GM21447 (cell line): ENCODE data around the gene LRCOL1.

Source experiments
- ATAC-seq: cut with Tn5 transposase; IDR thresholded peaks from one replicate; pipeline ENCODE4 v1.9.1; 2021; ENCODE audit not compliant: unreplicated experiment

The LRCOL1 gene

DNA sequence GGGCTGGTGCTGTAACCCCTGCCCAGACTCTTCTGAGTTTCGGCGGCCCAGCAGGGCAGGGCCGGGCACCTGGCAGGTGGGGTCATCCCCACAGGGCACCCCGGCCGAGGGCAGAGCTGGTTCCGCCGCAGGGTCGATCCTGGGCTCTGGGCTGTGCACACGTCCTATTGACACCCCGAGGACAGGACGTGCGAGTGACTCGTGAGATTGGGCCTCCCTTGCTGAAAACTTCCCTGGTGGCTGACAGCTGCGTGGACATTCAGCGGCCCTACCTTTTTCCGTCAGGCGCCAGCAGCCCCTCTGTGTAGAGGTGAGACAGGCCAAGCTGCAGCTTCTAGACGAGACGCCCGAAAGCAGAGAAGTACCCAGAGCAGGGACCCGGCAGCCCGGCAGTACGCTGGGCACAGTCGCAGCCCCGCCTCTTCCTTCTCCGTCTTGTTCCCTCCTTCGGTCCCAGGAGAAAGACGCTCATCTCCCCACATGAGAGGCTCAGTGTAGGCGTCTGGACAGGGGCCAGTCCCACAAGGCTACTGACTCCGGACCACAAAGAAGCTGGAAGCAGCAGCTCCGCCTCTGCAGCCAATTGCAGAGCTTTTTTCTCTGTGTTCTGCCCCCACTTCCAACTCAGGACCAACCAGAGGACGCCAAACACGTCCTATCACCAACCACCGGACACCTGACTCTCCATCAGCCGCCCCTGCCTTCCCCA is at the start of gene LRCOL1:
LRCOL1 (minus strand) TSS at position 532 of the 709 bp plus-strand sequence. CDS start 4,331 bp downstream, outside the sequence.
- no peak for ATAC-seq

DNA sequence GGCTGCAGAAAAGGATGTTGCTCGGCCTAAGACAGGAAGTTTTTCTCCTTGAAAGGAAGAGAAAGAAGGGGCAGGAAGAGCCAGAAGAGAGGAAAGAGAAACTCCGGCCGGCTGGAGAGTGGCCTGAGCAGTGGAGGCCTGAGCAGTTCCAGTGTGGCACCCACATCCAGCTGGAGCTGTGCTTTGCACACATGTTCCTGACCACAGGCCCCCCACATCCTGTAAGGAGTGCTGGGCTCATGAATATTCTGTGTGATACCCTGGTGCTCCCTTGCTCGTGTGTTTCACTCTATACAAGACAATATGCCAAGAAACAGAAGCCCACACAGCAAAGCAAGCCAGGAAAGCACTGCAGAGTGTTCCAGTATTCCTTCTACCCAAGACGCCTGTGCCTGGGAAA is 49.7 kb upstream of the LRCOL1 start:
- no peak for ATAC-seq

DNA sequence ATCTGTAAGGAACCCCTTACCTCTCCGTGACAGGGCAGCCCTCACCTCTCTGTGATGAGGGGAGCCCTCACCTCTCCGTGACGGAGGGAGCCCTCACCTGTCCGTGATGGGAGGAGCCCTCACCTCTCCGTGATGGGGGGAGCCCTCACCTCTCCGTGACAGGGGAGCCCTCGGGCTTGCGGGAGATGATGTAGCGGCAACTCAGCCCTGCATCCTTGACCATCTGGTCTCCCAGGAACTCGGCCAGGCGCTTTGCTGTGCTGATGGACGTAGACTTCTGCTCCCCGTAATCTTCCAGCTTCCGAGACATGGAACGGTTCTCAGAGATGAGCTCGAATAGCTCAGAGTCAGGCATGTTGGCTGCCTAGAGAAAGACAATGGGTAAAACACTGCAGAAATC is 48.8 kb upstream of the LRCOL1 start:
- ATAC-seq: no peak

DNA sequence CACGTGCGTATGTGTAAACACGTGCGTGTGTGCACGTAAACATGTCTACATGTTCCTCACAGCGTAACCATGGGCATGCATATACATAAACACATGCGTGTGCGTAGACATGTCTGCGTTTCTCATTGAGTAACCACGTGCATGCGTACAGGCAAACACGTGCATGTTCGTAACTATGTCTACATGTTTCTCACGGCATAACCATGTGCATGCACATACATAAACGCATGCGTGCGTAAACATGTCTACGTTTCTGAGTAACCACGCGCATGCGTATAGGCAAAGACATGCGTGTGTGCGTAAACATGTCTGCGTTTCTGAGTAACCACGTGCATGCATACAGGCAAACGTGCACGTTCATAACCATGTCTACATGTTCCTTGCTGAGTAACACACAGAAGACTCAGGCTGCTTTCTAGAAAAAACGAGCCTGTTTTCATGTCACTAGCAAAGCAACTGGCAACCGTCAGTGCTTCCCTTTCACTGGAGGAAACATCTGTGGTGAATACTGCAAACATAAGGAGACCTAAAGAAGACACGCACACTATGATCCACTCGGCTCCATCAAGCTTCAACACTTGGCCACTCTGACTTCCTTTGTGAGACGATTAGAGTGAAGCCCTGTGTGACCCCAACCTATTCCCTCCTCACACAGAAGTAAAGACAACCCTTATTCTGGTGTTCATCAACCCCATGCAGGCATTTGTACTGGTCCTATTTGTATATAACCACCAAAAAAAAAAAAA is 47.9 kb upstream of the LRCOL1 start:
- ATAC-seq: no peak

DNA sequence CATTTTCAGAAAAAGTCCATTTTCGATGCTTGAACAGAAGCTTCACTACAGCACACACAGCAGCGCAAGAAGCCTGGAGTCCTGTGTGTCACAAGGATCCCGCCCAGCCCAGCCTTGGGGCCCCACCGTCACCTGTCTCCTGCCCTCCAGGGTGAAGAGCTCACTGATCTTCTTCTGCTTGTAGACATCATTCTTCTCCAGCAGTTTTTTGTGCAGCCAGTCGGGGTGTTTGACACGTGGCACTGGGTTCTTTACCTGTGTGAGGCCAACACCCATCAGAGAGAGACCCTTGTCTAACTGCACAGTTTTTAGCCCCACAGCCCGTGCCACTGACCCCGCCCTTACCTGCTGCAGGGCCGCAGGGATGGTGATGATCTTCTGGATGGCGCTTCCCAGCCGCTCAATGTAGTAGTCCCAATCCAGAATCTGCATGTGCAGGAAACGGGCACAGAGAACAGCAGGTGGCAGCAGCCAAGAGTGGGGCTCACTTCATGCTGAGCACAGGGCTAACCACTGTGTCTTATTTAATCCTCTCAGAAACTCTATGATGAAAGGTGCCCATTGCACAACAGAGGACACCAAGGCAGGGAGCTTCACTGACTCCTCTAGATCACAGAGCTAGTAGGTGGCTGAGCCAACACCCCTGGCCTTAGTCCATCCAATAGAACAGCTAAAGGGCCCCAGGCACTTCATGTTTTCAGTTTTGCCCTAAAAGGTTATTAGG is 46.8 kb upstream of the LRCOL1 start:
- ATAC-seq: no peak

DNA sequence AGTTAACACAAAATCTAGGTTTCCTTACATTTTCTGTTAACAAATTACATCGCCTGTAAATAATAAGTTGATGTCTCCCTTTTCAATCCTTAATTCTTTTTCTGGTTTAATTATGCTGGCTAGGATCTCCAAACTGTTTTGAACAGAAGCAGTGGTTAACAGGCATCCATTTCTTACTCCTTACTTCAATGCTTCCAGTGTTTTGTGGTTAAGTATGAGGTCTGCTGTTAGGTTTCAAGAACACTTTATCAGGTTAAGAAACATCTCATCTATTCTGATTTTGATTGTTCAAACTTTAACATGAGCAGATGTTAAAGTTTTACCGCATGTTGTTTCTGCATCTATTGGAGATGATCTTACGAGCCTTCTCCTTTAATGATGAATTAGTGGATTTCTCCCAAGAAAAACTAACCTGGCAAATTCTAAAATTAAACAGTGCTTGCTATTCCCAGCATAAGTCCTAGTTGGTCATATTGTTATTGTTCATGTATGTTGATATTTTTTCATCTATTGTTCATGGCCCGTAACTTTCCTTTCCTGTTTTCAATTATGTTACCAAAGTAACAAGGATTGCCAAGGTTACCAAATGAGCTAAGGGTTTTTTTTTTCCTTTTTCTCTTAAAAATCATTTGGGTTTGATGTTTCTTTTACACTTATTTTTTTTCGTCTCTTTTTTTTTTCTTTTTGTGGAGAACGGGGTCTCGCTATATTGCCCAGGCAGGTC is 43.3 kb upstream of the LRCOL1 start:
- no peak for ATAC-seq

DNA sequence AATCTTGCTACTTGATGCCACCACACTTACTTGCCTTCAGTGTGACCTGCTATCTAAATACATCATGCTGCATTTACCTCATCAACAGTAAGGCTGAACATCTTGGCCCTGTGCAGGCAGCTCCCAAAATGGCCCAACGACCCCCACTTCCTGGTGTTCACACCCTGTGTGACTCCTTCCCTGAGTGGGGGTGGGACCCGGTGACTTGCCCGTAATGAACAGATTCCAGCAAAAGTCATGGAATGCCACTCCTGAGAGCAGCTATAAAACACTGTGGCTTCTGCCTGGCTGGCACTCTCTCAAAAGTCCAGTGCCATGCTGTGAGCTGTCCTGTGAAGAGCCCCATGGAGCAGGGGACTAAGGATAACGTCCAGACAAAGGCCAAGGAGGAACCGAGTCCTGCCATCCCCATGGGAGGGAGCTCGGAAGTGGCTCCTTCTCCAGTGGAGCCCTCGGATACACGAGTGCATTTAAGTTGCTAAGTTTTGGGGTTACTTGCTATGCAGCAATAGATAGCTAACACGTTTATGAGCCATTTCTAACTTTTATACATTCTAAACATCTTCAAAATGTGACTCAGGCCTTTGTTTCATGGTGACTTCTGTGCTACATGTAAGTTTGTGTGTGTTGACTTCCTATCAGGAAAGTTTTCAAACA is 41.2 kb upstream of the LRCOL1 start:
- no peak for ATAC-seq

DNA sequence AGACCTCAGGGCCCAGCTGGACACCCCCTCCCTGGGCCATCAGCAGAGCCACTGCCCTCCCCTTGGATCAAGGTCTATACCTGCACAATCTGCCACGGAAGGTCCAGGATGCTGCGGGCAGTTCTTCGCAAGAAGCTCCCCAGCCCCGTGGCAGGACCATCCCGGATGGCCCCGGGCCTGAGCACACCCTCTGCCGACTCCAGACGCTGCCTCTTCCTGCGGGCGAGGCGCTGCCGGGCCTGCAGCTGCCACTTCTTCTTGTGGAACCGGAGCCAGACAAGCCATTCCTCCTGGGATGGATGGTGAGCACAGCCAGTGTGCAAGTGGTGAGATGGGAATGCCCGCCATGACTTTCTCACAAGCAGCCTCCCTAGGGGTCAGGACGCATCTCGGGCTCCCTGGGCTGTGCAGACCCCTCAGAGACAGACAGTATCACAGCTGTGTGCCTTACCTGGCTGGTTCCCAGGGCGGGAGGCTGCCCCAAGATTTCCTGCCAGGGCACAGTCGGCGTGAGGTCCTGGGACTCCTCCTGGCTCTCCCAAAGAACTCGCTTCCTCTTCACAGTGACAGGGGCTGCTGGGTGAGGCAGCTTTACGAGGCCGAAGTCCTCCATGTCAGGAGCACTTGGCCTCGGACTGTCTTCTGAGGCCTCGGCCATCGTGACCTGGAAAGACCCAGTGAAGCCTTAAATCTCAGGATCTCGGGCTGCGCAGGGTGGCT is 39.0 kb upstream of the LRCOL1 start:
- ATAC-seq: no peak

DNA sequence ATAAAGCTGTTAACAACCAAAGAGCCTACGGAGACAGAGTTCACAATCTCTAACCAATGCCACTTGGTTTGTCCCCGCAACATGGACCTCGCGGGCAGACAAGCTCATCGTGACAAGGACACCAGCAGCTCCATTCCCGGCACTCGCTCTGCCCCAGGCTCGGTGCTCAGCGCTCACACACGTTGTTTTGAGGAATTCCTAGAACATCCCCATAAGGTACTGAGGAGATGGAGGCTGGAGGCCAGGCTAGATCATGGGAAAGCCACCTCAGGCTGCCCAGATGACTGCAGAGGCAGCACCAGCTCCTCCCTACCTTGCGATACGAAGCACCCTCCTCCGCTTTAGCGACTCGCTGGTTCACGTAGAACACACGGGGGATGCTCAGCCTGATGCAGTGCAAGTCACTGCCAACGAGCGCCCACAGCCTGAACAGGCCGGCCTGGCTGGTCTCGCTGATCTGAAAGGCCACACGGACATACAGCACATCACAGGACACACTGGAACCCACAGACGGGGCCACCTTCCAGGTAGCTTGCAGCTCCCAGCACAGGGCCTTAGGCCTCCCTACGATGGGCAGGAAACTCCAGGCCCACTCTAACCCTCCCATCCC is 38.3 kb upstream of the LRCOL1 start:
- no peak for ATAC-seq

DNA sequence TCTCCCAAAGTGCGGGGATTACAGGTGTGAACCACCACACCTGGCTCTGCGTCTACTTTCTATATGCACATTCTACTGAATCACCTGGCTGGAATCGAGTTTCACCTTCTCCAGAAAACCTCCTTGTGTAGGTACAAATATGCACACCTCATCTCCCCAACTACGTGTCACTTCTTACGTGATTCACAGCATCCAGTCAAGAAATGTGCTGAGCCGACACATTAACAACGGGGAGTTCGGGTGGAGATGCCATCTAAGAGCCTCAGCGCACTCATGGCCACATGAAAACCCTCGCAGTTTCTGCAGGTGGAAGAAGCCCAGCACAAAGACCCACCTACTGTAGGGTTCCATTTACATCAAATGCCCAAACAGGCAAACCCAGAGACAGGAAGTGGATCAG is 37.5 kb upstream of the LRCOL1 start:
- no peak for ATAC-seq

DNA sequence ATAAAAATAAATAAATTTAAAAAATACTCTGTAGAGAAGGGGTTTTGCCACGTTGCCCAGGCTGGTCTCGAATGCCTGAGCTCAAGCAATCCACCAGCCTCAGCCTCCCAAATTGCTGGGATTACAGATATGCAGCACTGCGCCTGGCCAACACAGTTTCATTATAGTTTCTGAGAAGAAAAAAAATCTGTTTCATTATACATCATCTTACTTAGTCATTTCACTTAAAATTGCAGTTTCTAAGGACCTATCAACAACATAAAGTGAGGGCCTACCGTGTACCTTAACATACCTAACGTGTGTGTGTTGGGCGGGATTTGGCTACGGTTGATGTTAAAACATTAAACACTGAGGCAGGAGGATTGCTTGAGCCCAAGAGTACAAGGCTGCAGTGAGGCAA is 36.5 kb upstream of the LRCOL1 start:
- ATAC-seq: no peak

DNA sequence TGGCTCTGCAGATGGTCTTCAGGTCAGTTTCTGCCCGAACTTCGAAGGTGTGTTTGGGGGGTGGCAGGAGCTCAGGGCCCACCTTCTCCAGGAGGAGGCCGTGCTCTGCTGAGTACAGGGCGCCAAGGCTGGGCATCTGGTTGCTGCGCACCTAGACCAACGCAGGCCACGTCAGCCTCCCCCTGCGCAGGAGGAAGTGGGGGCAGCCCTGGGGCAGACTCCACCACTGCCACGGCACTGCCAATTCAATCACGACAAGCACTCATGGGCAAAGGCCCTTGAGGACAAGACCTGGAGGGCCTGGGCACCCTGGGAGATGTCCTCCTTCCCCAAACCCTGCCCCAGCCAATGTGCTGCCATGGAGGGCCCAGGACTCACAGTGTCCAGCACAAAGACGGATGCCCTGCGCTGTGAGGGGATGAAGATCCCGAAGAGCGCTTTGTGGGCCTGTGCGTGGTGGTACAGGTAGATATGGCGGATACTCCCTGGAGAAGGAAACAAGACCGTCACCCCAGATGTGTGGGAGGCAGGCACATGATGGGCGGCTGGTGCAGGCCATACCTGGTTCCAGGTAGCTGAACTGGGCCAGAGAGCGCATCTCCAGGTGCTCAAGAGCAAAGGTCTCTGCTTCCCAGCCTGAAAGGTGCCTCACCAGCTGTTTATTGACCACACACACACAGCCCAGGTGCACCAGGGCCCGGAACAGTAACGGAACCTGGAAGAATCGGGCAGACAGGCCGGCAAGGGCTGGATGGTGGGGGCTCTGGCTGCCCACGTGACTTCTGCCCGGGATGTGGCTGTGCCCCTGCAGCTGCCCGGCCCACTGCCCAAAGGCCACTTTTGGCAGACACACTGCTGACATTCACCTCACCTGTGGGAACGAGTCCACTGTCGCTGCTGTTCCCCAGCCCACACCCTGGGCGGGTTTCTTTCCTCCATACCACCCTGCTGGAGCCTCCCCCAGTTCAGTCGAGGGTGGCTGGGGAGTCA is 32.8 kb upstream of the LRCOL1 start:
- no peak for ATAC-seq

DNA sequence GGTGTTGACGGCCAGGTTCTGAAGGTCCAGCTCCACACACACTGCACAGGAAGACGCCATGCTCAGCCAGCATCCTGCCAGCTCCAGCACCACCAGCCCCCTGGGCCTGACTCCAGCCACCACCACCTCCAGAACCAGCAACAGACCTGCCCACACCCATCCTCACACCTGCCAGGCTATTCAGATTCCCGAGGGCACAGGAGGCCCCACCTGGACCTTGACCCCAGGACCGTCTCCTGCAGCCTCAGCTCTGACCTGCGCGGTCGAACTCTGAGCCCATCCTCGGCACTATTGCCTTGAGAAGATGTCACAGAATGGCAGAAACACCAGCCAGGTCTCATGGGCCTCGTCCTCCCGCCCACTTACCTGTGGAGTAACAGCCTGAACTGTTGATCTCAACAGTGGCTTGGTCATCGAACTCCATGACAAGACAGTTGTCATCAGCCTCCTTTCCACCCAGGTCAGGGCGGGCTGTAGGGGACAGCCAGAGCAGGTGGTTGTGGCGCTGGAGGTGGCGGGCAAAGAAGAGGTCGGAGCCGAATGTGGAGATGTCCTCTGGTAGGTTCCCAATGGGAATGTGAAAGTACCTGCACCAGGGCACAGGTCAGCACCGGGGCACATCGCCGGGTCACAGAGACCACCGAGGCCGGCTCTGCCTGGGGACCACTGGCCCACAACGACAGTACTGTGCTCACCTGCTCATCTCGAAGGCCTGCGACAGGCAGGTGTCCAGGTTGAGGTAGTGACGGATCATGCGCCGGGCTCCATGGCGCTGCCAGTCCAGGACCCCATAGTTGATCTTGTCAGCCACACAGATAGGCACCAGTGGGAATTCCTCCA is 31.6 kb upstream of the LRCOL1 start:
- ATAC-seq: no peak

DNA sequence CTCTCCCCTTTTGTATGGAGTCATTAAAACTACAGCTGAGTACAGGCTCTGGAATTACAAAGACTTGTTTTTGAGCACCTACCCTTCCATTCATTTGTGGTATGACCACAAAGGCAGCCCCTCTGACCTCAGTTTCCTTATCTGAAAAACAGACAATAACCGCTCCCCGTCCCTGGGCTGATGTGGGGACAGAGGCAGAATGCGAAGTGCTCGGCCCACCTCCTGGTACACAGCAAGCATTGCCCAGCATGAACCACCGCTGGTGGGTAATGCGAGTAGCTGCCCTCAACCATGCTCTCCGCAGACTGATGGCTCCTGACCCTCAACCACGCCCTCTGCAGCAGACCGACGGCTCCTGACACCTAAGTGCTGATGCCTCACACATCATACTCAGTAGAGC is 30.6 kb upstream of the LRCOL1 start:
- no peak for ATAC-seq

DNA sequence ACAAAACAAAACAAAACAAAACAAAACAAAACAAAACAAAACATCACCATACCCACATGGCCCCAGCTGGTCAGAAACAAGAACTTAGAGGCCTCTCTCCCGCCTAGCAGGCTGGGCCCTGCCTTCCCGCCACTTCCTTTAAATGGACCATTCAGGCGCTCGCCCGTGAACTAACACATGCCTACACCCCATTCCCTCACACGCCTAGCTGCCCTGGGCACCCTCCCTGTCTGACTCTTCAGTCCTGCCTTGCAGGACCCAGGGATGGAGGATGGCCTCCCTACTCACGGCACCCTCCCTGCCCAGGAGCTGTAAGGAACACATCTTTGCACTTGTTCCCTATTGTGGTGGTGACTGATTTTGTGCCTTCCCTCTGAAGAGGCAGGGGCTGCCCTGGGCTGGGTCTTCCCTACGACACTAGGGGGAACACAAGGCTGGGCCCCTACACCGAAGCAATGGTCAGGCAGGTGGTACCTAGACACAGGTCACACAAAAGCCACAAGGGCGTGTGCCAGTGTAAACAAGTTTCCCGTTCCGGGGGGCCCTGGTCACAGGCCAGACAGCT is 29.7 kb upstream of the LRCOL1 start:
- no peak for ATAC-seq

DNA sequence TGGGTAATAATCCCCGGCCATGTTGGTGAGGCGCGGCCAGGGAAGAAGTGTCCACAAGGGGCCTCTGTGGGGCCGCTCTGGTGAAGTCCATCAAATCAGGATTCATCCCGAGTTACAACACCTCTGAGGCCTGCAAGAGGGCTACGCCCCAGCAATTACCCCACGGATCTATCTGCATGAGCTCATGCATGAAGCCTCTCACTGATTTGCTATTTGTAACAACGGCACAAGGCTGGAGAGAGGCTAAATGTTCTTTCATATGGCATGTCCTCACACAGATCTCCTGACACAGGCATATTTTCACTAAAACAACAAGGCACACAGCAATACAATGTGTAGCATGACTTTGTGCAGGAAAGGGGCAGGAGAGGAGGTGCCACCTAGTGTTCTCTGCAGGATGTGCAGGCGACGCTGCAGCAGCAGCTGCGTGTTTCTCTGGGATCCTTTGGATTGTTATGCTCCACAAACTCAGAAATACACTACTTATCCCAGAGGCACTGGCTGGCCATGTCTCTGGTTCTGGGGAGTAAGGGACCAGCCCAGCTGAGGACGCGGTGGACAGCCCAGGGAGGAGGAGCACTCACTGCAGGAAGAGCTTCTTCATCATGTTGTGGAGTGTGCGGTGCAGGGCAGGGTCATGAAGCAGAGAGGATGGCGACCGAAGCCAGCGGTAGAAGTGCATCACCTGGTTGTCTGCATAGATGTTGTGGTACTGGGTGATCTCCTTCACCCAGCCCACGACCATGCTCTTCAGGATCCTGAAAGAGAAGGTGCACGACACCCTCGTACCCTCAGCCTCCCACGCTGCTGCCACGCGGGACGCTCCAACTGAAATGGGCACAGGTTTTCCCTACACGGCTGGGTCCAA is 28.4 kb upstream of the LRCOL1 start:
- no peak for ATAC-seq
